Breast epithelium (tissue), 4 donors: ENCODE results near the gene PROSER3. TPM values are rescaled to one million over a fixed set of nuclear protein-coding genes. Genes with fewer than 3 reads are reported as not detected.

Experiments
- DNase-seq, 2 donors: peaks; one replicate each; pipeline ENCODE4 v3.0.0-alpha.2; 2019; ENCODE audit warnings: low spot score in 2 of 2
- H3K27ac ChIP-seq, 2 donors: fragments of 200-600 bp; sonication (generic) in 1 of 2; one replicate each; pipeline ENCODE4 v1.5.1; 2016 to 2019; ENCODE audit warnings: mild to moderate bottlenecking in 1 of 2
- H3K27me3 ChIP-seq, 2 donors: fragments of 200-600 bp; sonication (generic) in 1 of 2; one replicate each; pipeline versions ENCODE4 v1.5.1 to v1.6.0; 2017 to 2019; ENCODE audit warnings: control low read depth in 1 of 2, mild to moderate bottlenecking in 1 of 2
- H3K36me3 ChIP-seq: fragments of 200-600 bp; one replicate; pipeline ENCODE4 v1.5.1; 2019
- H3K4me1 ChIP-seq, 2 donors: fragments of 200-600 bp; sonication (generic); one replicate each; pipeline ENCODE4 v1.5.1; 2016 to 2019; ENCODE audit warnings: control low read depth in 1 of 2
- H3K4me3 ChIP-seq, 3 donors: fragments of 200-600 bp; sonication (generic); 1 replicate in 2 of 3; 2 replicates in 1 of 3; pipeline ENCODE4 v1.5.1; 2016 to 2019; ENCODE audit warnings: mild to moderate bottlenecking in 3 of 3, moderate library complexity in 2 of 3
- H3K9me3 ChIP-seq, 2 donors: fragments of 200-600 bp; sonication (generic) in 1 of 2; one replicate each; pipeline ENCODE4 v1.5.1; 2016 to 2019; ENCODE audit warnings: control low read depth in 1 of 2
- POLR2A ChIP-seq: fragments of 450-650 bp; IDR thresholded peaks from one replicate; pipeline ENCODE4 v1.6.1; 2016; ENCODE audit warnings: antibody characterized with exemption, mild to moderate bottlenecking, moderate library complexity
- POLR2AphosphoS5 ChIP-seq, 3 donors: sonication (generic); formaldehyde crosslinking; IDR thresholded peaks; one replicate each; pipeline ENCODE4 v1.6.1; 2017; ENCODE audit warnings: antibody characterized with exemption in 3 of 3
- intact Hi-C: fragments of 100-400 bp; cut with DNase I; formaldehyde crosslinking; loops from one replicate; pipeline ENCODE4 v1.15.1; 2023; ENCODE audit warnings: low total_unique reads
- total RNA-seq, 3 donors: library from RNA; depleted of rRNA; stranded (reverse); fragments of >200 nt; gene quantifications; one replicate each; pipeline ENCODE4 v1.1.0, GENCODE V29; 2016
- TF ChIP-seq, protein P1 (sequence below), 3 donors: fragments of 450-650 bp; IDR thresholded peaks; one replicate each; pipeline ENCODE4 v1.5.1; 2016 to 2017; ENCODE audit warnings: antibody characterized with exemption in 3 of 3, mild to moderate bottlenecking in 3 of 3, moderate library complexity in 3 of 3

PROSER3 gene
- total RNA-seq, 3 donors from 2014 or later, result 5.7 to 6.4 (median 6.2) TPM

DNA sequence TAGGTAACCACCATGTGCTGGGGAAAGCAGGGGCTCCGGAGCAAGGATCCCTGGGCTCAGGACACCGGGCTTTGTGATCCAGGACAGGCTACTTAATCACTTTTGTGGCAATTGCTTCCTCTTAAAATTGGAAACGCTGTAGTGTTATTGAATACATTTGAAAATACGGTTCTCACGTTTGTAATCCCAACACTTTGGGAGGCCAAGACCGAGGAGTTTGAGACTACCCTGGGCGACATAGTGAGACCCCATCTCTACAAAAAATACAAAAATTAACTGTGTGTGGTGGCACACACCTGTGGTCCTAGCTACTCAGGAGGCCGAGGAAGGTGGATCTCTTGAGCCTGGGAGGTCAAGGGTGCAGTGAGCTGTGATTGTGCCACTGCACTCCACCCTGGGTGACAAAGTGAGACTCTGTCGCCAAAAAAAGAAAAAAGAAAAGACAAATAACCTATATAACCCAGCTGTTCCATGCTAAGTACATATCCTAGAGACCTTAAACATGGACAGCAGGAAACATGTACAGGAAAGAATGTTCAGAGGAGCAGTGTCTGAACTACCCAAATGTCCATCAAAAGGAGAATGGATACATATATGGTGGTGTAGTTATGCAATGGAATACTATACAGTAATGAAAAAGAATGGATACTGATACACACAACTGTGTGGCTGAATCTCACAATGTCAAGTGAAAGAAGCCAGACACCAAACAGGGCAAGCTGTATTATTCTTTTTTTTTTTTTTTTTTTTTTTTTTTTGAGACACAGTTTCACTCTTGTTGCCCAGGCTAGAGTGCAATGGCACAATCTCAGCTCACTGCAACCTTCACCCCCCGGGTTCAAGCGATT lies 55.3 kb downstream of the PROSER3 start:
- TF ChIP-seq, protein P1, sequence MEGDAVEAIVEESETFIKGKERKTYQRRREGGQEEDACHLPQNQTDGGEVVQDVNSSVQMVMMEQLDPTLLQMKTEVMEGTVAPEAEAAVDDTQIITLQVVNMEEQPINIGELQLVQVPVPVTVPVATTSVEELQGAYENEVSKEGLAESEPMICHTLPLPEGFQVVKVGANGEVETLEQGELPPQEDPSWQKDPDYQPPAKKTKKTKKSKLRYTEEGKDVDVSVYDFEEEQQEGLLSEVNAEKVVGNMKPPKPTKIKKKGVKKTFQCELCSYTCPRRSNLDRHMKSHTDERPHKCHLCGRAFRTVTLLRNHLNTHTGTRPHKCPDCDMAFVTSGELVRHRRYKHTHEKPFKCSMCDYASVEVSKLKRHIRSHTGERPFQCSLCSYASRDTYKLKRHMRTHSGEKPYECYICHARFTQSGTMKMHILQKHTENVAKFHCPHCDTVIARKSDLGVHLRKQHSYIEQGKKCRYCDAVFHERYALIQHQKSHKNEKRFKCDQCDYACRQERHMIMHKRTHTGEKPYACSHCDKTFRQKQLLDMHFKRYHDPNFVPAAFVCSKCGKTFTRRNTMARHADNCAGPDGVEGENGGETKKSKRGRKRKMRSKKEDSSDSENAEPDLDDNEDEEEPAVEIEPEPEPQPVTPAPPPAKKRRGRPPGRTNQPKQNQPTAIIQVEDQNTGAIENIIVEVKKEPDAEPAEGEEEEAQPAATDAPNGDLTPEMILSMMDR (IDR thresholded peaks at IDR 0.05), result no peak
- TF ChIP-seq POLR2A (no peak), POLR2AphosphoS5 (IDR thresholded peaks at IDR 0.05) (no peak)
- Histone ChIP-seq H3K27me3 (peaks cover 0 to 33% of the 10 kb centered on the region in 2 donors), H3K4me3 (no peak overlapping the region), H3K9me3 (no peaks in the 10 kb centered on the region), H3K27ac (no peak overlapping the region), H3K36me3 (no peaks in the 10 kb centered on the region), H3K4me1 (no peaks in the 10 kb centered on the region)
- intact Hi-C loops, result no loop called here
- no peak for DNase-seq

DNA sequence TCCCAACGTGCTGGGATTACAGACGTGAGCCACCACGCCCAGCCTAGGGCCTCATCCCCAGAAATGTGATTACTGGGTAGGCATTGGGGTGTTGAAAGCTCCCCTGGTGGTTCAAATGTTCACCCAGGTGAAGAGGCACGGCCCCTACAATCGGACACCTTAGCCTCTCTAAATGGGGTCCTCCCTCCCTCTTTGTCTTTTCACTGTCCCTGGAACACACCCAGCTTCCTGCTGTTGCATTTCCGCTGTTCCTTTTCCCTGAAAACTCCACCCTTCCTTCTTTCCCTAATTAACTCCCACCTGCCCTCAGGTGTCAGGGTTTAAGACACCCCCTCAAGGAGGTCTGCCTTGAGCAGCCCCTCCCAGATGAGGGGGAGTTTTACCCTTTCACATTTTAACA lies 58.3 kb downstream of the PROSER3 start:
- intact Hi-C loops, result no loop called here
- H3K4me3 ChIP-seq, result no peak overlapping the region
- no peaks in the 10 kb centered on the region for H3K9me3 ChIP-seq
- DNase-seq, result no peak
- H3K36me3 ChIP-seq, result no peaks in the 10 kb centered on the region
- H3K4me1 ChIP-seq, result no peaks in the 10 kb centered on the region
- TF ChIP-seq, protein P1 (IDR thresholded peaks at IDR 0.05), result no peak
- no peak for TF ChIP-seq POLR2AphosphoS5 (IDR thresholded peaks at IDR 0.05)
- TF ChIP-seq POLR2A, result no peak
- H3K27me3 ChIP-seq, result peaks cover 0 to 35% of the 10 kb centered on the region in 2 donors
- H3K27ac ChIP-seq, result no peak overlapping the region

DNA sequence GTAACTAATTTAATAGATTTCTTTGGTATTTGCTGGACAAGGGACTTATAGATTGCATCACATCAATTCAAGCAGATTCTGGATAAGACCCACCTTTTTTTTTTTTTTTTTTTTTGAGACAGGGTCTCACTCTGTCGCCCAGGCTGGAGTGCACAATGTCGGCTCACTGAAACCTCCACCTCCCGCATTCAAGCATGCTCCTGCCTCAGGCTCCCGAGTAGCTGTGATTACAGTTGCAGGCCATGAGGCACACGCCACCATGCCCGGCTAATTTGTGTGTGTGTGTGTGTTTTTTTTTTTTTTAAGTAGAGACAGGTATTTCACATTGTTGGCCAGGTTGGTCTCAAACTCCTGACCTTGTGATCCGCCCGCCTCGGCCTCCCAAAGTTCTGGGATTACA lies 58.9 kb downstream of the PROSER3 start:
- H3K27ac ChIP-seq, result no peak overlapping the region
- TF ChIP-seq POLR2A, result no peak
- H3K4me3 ChIP-seq, result no peak overlapping the region
- H3K9me3 ChIP-seq, result no peaks in the 10 kb centered on the region
- intact Hi-C loops, result no loop called here
- no peaks in the 10 kb centered on the region for H3K4me1 ChIP-seq
- DNase-seq, result no peak
- H3K27me3 ChIP-seq, result peaks cover 0 to 32% of the 10 kb centered on the region in 2 donors
- H3K36me3 ChIP-seq, result no peaks in the 10 kb centered on the region

DNA sequence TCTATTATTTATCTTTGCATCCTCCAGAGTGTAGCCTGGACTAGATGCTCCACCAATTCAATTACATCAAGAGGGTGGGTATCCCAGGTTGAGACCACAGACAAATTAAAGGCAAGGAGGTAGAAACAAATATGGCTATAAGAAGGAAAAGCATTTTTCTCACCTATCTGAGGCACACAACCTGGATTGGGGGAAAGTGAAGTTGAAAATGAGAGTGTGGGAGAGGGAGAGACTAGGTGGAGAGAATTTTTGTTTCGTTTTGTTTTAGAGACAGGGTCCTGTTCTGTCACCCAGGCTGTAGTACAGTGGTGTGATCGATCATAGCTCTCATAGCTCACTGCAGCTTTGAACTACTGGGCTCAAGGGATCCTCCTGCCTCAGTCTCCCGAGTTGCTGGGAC lies 60.5 kb downstream of the PROSER3 start:
- Histone ChIP-seq H3K36me3 (no peaks in the 10 kb centered on the region), H3K4me1 (no peaks in the 10 kb centered on the region), H3K9me3 (no peaks in the 10 kb centered on the region), H3K4me3 (no peak overlapping the region), H3K27ac (no peak overlapping the region), H3K27me3 (peaks cover 0 to 26% of the 10 kb centered on the region in 2 donors)
- intact Hi-C loops, result no loop called here
- TF ChIP-seq POLR2A (no peak), POLR2AphosphoS5 (IDR thresholded peaks at IDR 0.05) (no peak)
- TF ChIP-seq, protein P1 (IDR thresholded peaks at IDR 0.05), result no peak
- DNase-seq, result no peak

Other genes starting within 250 kb of the PROSER3 start
- 100 to 1,000 TPM in 1 of 3 donors, 10 to 100 TPM in 1, under 1 TPM in 1; 0.96 to 135 (median 61.0) TPM for gene DMKN, start 244.5 kb upstream of the PROSER3 start, total RNA-seq
- not detected for gene SBSN, start 229.9 kb upstream of the PROSER3 start, total RNA-seq
- gene GAPDHS, start 224.7 kb upstream of the PROSER3 start, total RNA-seq, result not detected
- gene TMEM147, start 212.6 kb upstream of the PROSER3 start, total RNA-seq, result 10 to 100 TPM; 67.4 to 91.8 (median 91.8) TPM
- not detected for gene ATP4A, start 194.5 kb upstream of the PROSER3 start, total RNA-seq
- not detected for gene PMIS2, start 172.0 kb upstream of the PROSER3 start, total RNA-seq
- 10 to 100 TPM in 1 of 3 donors, 1 to 10 TPM in 2; 5.9 to 13.0 (median 9.5) TPM for gene HAUS5, start 145.4 kb upstream of the PROSER3 start, total RNA-seq
- 10 to 100 TPM; 44.6 to 51.4 (median 44.6) TPM for gene RBM42, start 129.1 kb upstream of the PROSER3 start, total RNA-seq
- gene ETV2, start 116.4 kb upstream of the PROSER3 start, total RNA-seq, result under 1 TPM in 1 of 3 donors, not detected in 2; 0.59 TPM
- gene COX6B1, start 109.9 kb upstream of the PROSER3 start, total RNA-seq, result 100 to 1,000 TPM; 320 to 418 (median 391) TPM
- gene UPK1A, start 91.7 kb upstream of the PROSER3 start, total RNA-seq, result not detected
- gene ZBTB32, start 53.6 kb upstream of the PROSER3 start, total RNA-seq, result under 1 TPM in 1 of 3 donors, not detected in 2; 0.33 TPM
- gene KMT2B, start 40.2 kb upstream of the PROSER3 start, total RNA-seq, result 10 to 100 TPM; 14.2 to 16.2 (median 16.1) TPM
- 10 to 100 TPM in 2 of 3 donors, 1 to 10 TPM in 1; 8.8 to 16.1 (median 14.1) TPM for gene IGFLR1, start 15.7 kb upstream of the PROSER3 start, total RNA-seq
- 10 to 100 TPM; 15.7 to 37.5 (median 19.5) TPM for gene U2AF1L4, start 12.8 kb upstream of the PROSER3 start, total RNA-seq
- 10 to 100 TPM; 37.4 to 54.1 (median 54.0) TPM for gene PSENEN, start 12.5 kb upstream of the PROSER3 start, total RNA-seq
- 10 to 100 TPM; 12.8 to 15.4 (median 14.2) TPM for gene LIN37, start 9.6 kb upstream of the PROSER3 start, total RNA-seq
- 100 to 1,000 TPM in 1 of 3 donors, 10 to 100 TPM in 2; 31.0 to 144 (median 81.9) TPM for gene HSPB6, start 1.1 kb upstream of the PROSER3 start, total RNA-seq
- gene ARHGAP33, start 17.4 kb downstream of the PROSER3 start, total RNA-seq, result 10 to 100 TPM in 2 of 3 donors, 1 to 10 TPM in 1; 5.1 to 17.7 (median 12.8) TPM
- gene PRODH2, start 54.7 kb downstream of the PROSER3 start, total RNA-seq, result not detected
- under 1 TPM in 1 of 3 donors, not detected in 2; 0.15 TPM for gene NPHS1, start 94.3 kb downstream of the PROSER3 start, total RNA-seq
- gene KIRREL2, start 98.7 kb downstream of the PROSER3 start, total RNA-seq, result under 1 TPM in 2 of 3 donors, not detected in 1; 0.15 to 0.66 TPM
- 1 to 10 TPM; 2.6 to 4.2 (median 3.3) TPM for gene APLP1, start 110.4 kb downstream of the PROSER3 start, total RNA-seq
- 10 to 100 TPM in 1 of 3 donors, 1 to 10 TPM in 2; 4.3 to 15.2 (median 7.9) TPM for gene NFKBID, start 142.4 kb downstream of the PROSER3 start, total RNA-seq
- gene HCST, start 144.4 kb downstream of the PROSER3 start, total RNA-seq, result 1 to 10 TPM; 3.3 to 7.2 (median 3.5) TPM
- 100 to 1,000 TPM in 2 of 3 donors, 10 to 100 TPM in 1; 56.4 to 239 (median 112) TPM for gene TYROBP, start 150.1 kb downstream of the PROSER3 start, total RNA-seq
- gene LRFN3, start 178.2 kb downstream of the PROSER3 start, total RNA-seq, result 1 to 10 TPM; 5.2 to 6.7 (median 5.4) TPM
- gene SDHAF1, start 237.0 kb downstream of the PROSER3 start, total RNA-seq, result 10 to 100 TPM; 47.5 to 58.8 (median 48.8) TPM